ENCODE data around the gene IFITM2. TPM values are rescaled to one million over a fixed set of nuclear protein-coding genes. Genes with fewer than 3 reads are reported as not detected.
A peak's percentile ranks its signal among the peaks of the same experiment; 100 is the strongest.

IFITM2 gene
- total RNA-seq, 2 donors from 2014 or later, result 647 to 724 TPM

DNA sequence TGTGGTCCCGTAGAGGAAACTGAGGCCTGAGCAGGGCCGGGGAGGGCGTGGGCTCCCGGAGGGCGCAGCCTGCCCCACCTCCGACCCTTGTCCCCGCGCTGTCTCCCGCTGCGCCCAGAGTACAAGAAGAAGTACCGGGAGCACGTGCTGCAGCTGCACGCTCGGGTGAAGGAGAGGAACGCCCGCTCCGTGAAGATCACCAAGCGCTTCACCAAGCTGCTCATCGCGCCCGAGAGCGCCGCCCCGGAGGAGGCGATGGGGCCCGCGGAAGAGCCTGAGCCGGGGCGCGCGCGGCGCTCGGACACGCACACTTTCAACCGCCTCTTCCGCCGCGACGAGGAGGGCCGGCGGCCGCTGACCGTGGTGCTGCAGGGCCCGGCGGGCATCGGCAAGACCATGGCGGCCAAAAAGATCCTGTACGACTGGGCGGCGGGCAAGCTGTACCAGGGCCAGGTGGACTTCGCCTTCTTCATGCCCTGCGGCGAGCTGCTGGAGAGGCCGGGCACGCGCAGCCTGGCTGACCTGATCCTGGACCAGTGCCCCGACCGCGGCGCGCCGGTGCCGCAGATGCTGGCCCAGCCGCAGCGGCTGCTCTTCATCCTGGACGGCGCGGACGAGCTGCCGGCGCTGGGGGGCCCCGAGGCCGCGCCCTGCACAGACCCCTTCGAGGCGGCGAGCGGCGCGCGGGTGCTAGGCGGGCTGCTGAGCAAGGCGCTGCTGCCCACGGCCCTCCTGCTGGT is 27.5 kb upstream of the IFITM2 start:
- intact Hi-C loops (cut with DNase I), result no loop called here
- peak; percentile 81 for DNase-seq (ENCODE audit: low spot score)

- peak; percentile 82 for DNase-seq (ENCODE audit: low spot score)
- intact Hi-C loops (cut with DNase I), result no loop called here
Observed at GRCh38 chr11:280706-281485, 26.7 kb upstream of the IFITM2 start.

- intact Hi-C loops (cut with DNase I), result no loop called here
- DNase-seq (ENCODE audit: low spot score), result peak; percentile 73
Observed at GRCh38 chr11:281486-282161, 26.0 kb upstream of the IFITM2 start.

DNA sequence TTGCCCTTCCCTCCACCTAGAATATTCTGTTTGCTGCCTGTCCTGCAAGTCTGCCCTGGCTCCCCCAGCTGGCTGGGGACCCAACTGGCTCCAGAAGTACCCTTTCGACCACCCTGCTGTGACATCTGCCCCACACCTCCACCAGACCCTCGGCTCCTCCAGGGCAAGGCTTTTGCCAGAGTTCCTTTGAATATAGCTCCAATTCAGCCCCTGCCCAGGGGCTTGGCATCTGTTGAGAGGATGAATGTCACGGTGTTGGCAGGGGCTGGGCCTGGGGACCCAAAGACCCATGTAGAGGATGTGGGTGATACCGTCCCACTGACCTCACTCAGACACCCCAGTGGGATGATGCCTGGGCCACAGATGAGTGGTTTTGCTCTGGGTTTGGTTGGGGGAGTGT is 25.4 kb upstream of the IFITM2 start:
- intact Hi-C loops (cut with DNase I), result no loop called here
- DNase-seq (ENCODE audit: low spot score), result peak; percentile 63

DNA sequence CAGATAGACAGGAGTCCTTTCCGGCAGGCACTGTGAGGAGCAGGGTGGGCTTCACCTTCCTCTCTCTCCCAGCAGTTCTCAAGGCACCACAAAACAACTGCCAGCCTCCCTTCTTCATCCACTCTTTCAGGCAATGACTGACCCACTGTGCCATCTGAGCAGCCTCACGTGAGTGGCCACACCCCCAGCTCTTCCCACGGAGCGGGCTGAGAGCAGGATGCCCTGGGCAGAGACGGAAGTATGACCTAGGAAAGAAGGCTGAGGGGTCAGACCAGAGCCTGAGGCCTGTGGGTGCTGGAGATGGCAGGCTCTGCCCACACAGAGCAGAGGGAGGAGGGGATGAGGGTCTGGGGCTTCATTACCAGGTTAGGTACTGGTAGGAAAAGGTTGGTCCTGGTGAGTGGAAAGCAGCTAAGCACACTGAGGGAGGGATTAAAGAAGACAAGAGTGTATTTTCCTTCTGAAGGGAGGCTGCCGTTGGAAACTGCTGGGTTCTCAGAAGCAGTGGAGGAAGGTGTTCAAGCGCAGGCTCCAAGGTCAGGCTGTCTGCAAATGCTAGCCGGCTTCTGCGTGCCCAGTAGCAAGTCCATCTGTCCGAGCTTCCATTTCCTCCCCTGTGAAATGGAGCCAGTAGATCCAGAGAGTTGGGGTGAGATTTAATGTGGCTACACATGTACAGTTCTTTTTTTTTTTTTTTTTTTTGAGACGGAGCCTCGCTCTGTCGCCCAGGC is 24.8 kb upstream of the IFITM2 start:
- DNase-seq (ENCODE audit: low spot score), result peak; percentile 60
- intact Hi-C loops (cut with DNase I), result no loop called here

DNA sequence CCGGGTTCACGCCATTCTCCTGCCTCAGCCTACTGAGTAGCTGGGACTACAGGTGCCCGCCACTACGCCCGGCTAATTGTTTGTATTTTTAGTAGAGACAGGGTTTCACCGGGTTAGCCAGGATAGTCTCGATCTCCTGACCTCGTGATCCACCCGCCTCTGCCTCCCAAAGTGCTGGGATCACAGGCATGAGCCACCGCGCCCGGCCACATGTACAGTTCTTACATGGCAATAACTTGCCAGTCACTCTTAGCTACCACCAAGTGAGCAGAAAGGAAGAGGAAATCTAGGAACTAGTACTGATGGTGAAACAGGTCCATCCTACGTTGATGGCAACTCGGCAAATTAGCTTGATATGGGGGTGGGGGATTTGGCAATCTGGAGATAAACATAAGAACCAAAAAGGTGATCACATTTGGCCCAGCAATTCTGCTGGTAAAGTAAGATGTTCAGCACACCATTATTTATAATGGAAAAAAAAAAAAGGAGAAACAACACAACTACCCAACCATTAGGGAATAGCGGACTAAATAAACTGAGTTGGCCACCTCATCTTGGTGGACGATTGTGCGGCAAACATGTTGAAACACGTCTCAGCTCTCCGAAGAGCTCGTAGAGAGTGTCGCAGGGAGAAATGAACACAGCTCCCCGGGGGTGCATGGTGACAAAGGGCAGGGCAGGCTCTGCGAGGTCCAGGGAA is 24.1 kb upstream of the IFITM2 start:
- intact Hi-C loops (cut with DNase I), result no loop called here
- DNase-seq (ENCODE audit: low spot score), result peak; percentile 42

DNA sequence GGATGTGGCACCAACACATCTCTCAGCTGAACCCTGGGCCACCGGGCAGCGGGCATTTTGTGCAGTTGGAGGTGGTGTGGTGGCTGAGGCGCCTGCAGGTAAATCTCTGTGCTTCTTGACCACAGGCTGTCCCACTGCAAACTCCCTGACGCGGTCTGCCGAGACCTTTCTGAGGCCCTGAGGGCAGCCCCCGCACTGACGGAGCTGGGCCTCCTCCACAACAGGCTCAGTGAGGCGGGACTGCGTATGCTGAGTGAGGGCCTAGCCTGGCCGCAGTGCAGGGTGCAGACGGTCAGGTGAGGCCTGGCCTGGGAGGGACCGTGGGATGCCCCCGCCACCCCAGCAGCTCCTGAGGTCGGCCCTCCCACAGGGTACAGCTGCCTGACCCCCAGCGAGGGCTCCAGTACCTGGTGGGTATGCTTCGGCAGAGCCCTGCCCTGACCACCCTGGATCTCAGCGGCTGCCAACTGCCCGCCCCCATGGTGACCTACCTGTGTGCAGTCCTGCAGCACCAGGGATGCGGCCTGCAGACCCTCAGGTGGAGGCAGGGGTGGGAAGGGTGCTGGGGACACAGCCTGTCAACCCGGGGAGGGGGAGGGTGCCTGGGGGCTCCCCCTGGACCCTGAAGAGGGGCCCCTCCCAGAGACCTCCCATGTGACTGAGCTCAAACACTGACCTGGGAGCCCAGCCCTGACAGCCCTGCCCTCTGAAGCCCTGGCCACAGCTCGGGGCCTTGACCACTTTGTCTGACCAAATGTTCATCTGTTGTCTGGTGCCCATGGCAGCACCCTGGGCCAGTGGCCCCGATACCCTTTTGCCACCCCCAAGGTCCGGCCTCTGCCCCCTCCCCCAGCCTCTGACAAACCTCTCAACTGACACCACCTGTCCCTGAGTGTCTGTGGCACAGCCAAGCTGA is 23.3 kb upstream of the IFITM2 start:
- intact Hi-C loops (cut with DNase I), result loop anchor here in 1 of 2 donors (5.0 kb wide), 1 partner anchor 47 kb away; the partner anchor contains the start of genes PSMD13 and SIRT3
- DNase-seq (ENCODE audit: low spot score), result peak; percentile 70

GRCh38 chr11:285021-285893 is 22.4 kb upstream of the IFITM2 start:
- intact Hi-C loops (cut with DNase I), result loop anchor here in 1 of 2 donors (5.0 kb wide), 1 partner anchor 48 kb away; the partner anchor contains the start of genes PSMD13 and SIRT3
- peak; percentile 43 for DNase-seq (ENCODE audit: low spot score)

DNA sequence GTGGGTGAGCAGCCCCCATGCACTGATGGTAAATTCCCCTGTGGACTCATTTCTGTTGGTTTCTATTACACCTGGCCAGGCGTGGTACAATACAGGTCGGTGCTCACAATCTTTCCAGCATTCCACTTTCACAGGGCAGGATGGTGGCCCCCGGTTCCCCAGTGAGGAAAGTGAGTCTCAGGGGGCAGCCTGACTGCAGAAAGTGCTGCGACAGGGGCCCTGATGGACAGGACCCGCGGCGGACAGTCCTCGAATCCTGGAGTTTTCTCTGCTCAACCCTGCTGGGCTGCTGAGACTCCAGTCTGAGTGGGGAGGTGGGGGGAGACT is 21.8 kb upstream of the IFITM2 start:
- peak; percentile 64 for DNase-seq (ENCODE audit: low spot score)
- intact Hi-C loops (cut with DNase I), result loop anchor here in 1 of 2 donors (5.0 kb wide), 1 partner anchor 49 kb away; the partner anchor contains the start of genes PSMD13 and SIRT3

GRCh38 chr11:286977-287820 is 20.4 kb upstream of the IFITM2 start:
- peak; percentile 37 for DNase-seq (ENCODE audit: low spot score)
- intact Hi-C loops (cut with DNase I), result loop anchor here in 1 of 2 donors (5.0 kb wide), 1 partner anchor 50 kb away; the partner anchor contains the start of genes PSMD13 and SIRT3

GRCh38 chr11:287821-288477 is 19.7 kb upstream of the IFITM2 start:
- intact Hi-C loops (cut with DNase I), result loop anchor here in 1 of 2 donors (5.0 kb wide), 1 partner anchor 51 kb away; the partner anchor contains the start of genes PSMD13 and SIRT3
- peak; percentile 84 for DNase-seq (ENCODE audit: low spot score)

- intact Hi-C loops (cut with DNase I), result loop anchor here in 1 of 2 donors (5.0 kb wide), 1 partner anchor 51 kb away; the partner anchor contains the start of genes PSMD13 and SIRT3
- peak; percentile 95 for DNase-seq (ENCODE audit: low spot score)
Observed at GRCh38 chr11:288478-289397, 18.9 kb upstream of the IFITM2 start, which contains the start of gene PGGHG. Gene PGGHG (plus strand): TSS chr11:289126. CDS start chr11:289817, 691 bp downstream.

DNA sequence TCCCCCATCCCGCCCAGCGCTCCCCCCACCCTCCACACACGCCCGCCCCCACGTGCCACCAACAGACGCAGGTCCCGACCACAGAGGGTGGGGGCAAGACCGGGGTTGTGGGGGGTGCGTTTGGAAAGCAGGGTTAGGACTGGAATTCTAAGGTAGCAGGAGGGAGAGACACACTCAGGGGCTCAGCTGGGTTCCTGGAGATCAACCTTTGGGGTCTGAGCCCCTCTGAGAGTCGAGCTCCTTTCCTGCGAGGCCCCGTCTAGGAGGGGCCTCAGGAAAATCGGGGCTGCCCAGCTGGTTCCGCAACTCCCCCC is 18.3 kb upstream of the IFITM2 start:
- intact Hi-C loops (cut with DNase I), result loop anchor here in 1 of 2 donors (5.0 kb wide), 1 partner anchor 52 kb away; the partner anchor contains the start of genes PSMD13 and SIRT3
- DNase-seq (ENCODE audit: low spot score), result no peak
